Kidney (tissue), 14 donors: Measurements from ENCODE around the gene CELSR3. TPM values are rescaled to one million over a fixed set of nuclear protein-coding genes. Genes with fewer than 3 reads are reported as not detected.

ENCODE experiments used
- DNase-seq, 5 donors: peaks; one replicate each; pipeline ENCODE4 v3.0.0-alpha.2; 2013 to 2020
- FAIRE-seq: peaks from 2 replicates; lab custom pipeline; 2012; peaks lifted over from hg19 to GRCh38; lab: Jason Lieb, UNC
- H3K27ac ChIP-seq, 2 donors: one replicate each; pipeline ENCODE4 v1.7.0; 2013; ENCODE audit warnings: low read depth in 2 of 2, low read length in 2 of 2, inconsistent platforms in 1 of 2
- H3K27me3 ChIP-seq: one replicate; pipeline ENCODE4 v1.7.1; 2013; ENCODE audit warnings: low read length, inconsistent platforms; ENCODE audit not compliant: control insufficient read depth, insufficient read depth
- H3K36me3 ChIP-seq, 3 donors: one replicate each; pipeline versions ENCODE4 v1.7.0 to v1.7.1; 2013; ENCODE audit warnings: low read length in 3 of 3, control low read depth in 1 of 3, inconsistent platforms in 1 of 3; ENCODE audit not compliant: insufficient read depth in 3 of 3, control insufficient read depth in 2 of 3
- H3K4me1 ChIP-seq, 3 donors: one replicate each; pipeline versions ENCODE4 v1.7.0 to v1.7.1; 2013; ENCODE audit warnings: low read length in 3 of 3, inconsistent platforms in 1 of 3, low read depth in 1 of 3; ENCODE audit not compliant: control insufficient read depth in 2 of 3, insufficient read depth in 2 of 3
- H3K4me3 ChIP-seq, 3 donors: one replicate each; pipeline versions ENCODE4 v1.7.0 to v1.8.1; 2013; ENCODE audit warnings: low read length in 3 of 3, control low read depth in 1 of 3, inconsistent platforms in 1 of 3
- H3K9ac ChIP-seq, 3 donors: one replicate each; pipeline versions ENCODE4 v1.7.0 to v1.7.1; 2013; ENCODE audit warnings: low read length in 3 of 3, control low read depth in 1 of 3, inconsistent platforms in 1 of 3
- H3K9me3 ChIP-seq, 3 donors: one replicate each; pipeline versions ENCODE4 v1.7.0 to v1.7.1; 2013; ENCODE audit warnings: low read length in 3 of 3, control low read depth in 1 of 3, inconsistent platforms in 1 of 3; ENCODE audit not compliant: control insufficient read depth in 2 of 3, insufficient read depth in 1 of 3
- CTCF ChIP-seq: IDR thresholded peaks from 3 replicates; pipeline ENCODE4 v1.5.1; 2012; ENCODE audit warnings: mild to moderate bottlenecking, moderate library complexity, borderline replicate concordance; ENCODE audit not compliant: insufficient read depth; ENCODE audit errors: extremely low read depth
- intact Hi-C: fragments of 100-400 bp; cut with DNase I; formaldehyde crosslinking; loops from one replicate; pipeline ENCODE4 v1.11.1; 2022
- polyA plus RNA-seq: library from polyadenylated mRNA; stranded (reverse); fragments of 350-450 nt; fragmentation: Illumina TruSeq; extraction: RNeasy Lipid Tissue Mini Kit (QIAGEN cat#74804); gene quantifications from one replicate; pipeline ENCODE4 v1.2.3, GENCODE V29; 2014; ENCODE audit warnings: low read depth, low replicate concordance; ENCODE audit not compliant: insufficient read depth
- total RNA-seq: library from RNA; stranded (reverse); fragmentation: NEBNext Ultra II Directional; extraction: Animal tissue kit (Norgen Biotek cat#: 25700); gene quantifications from one replicate; pipeline ENCODE4 v1.2.1, GENCODE V29; 2021
- donor health status: control.
- donor health status: control.
- donor health status: control.
- donor health status: control.
- donor health status: control.
- donor health status: DM: yes; HTN: yes; CAD: no.
- donor health status: Normal renal cell carcinoma (clear cell type).

CELSR3 gene
- total and polyA plus RNA-seq, 2 donors from 2014 or later, result 0.17 to 2.0 TPM

- H3K27me3 ChIP-seq, result no peaks in the 10 kb centered on the region
- FAIRE-seq (no peak), DNase-seq (no peak)
- intact Hi-C loops, result no loop called here
- no peak for TF ChIP-seq CTCF
- H3K27ac ChIP-seq, result peak overlapping the region in 1 of 2 donors; percentile 32
- peak overlapping the region in 1 of 3 donors; percentile 21 for H3K9ac ChIP-seq
- peaks cover 13 to 24% (median 18%) of the 10 kb centered on the region in 3 donors for H3K36me3 ChIP-seq
- H3K4me1 ChIP-seq, result peaks cover 0 to 14% (median 3%) of the 10 kb centered on the region in 3 donors
- no peaks in the 10 kb centered on the region for H3K9me3 ChIP-seq
- no peak overlapping the region for H3K4me3 ChIP-seq
These were observed 33.9 kb upstream of the CELSR3 start for GRCh38 chr3:48696601-48697000.

- Histone ChIP-seq H3K27ac (peak overlapping the region in 1 of 2 donors; percentile 41), H3K9ac (peak overlapping the region in 1 of 3 donors; percentile 21), H3K4me3 (peak overlapping the region in 1 of 3 donors; percentile 16), H3K27me3 (no peaks in the 10 kb centered on the region), H3K4me1 (peaks cover 0 to 14% (median 3%) of the 10 kb centered on the region in 3 donors), H3K9me3 (no peaks in the 10 kb centered on the region), H3K36me3 (peaks cover 13 to 27% (median 18%) of the 10 kb centered on the region in 3 donors)
- FAIRE-seq, result no peak
- no peak for TF ChIP-seq CTCF
- peak in 2 of 5 donors; percentile 20 to 28 for DNase-seq
- intact Hi-C loops, result no loop called here
These were observed 33.5 kb upstream of the CELSR3 start for GRCh38 chr3:48696156-48696555.

- H3K4me1 ChIP-seq, result peaks cover 0 to 14% (median 3%) of the 10 kb centered on the region in 3 donors
- H3K4me3 ChIP-seq, result peak overlapping the region in 2 of 3 donors; percentile 0 to 3
- H3K9ac ChIP-seq, result peak overlapping the region in 1 of 3 donors; percentile 0
- H3K27me3 ChIP-seq, result no peaks in the 10 kb centered on the region
- peak in 3 of 5 donors; percentile 33 to 60 (median 48) for DNase-seq
- no peak for TF ChIP-seq CTCF
- no peaks in the 10 kb centered on the region for H3K9me3 ChIP-seq
- H3K27ac ChIP-seq, result peak overlapping the region; percentile 69 to 82
- FAIRE-seq, result no peak
- H3K36me3 ChIP-seq, result peaks cover 13 to 31% (median 22%) of the 10 kb centered on the region in 3 donors
- intact Hi-C loops, result no loop called here
These were observed 32.7 kb upstream of the CELSR3 start for GRCh38 chr3:48695393-48695753.
